ENCODE results near the gene ZNF526. TPM values are rescaled to one million over a fixed set of nuclear protein-coding genes. Genes with fewer than 3 reads are reported as not detected.

Gene ZNF526
- total and polyA plus RNA-seq, 2 experiments from 2014 or later: 4.9 to 8.6 TPM

DNA sequence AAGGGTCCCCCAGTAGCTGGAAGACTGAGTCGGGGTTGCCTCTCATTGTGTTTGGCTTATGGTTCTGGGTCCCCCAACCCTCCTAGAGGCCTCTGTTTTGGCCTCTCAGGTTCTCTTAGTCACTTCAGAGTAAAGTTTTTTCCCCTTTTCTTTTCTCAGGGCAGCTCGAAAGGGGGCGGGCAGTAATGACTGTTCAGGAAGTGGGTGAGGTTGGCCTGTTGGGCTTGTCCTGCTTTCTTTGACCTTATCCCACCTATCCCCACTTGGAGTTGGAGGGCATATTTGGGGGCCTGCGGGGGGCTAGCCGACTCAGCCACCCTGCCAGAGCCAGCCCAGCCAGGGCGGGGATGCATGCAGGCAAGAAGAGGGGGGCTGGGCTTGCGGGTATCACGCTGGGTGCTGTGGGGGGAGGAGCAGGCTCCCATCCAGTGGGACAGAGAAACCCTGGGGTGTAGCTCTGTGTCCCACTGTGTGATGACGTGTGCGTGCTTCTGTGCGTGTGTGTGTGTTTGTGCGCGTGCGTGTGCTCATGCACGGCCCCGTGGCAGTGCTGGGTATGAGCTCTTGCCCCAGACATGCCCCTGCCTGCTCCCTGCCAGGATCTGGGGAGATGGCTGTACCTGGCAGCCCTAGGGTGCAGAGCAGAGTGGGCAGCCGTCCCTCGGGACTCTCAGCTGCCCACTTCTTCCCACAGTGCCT is 50.4 kb downstream of the ZNF526 start:
- H4K20me1 ChIP-seq (ENCODE audit: insufficient read depth, poor library complexity, severe bottlenecking): peaks cover 5% of the 10 kb centered on the region

GRCh38 chr19:42271045-42271419 is 50.9 kb downstream of the ZNF526 start:
- Histone ChIP-seq H3K4me3 (no peak overlapping the region), H3K9me3 (ENCODE audit: low read depth) (no peaks in the 10 kb centered on the region), H3K36me3 (replicated peaks; ENCODE audit: insufficient read depth, low read depth) (no peaks in the 10 kb centered on the region), H4K20me1 (ENCODE audit: insufficient read depth, poor library complexity, severe bottlenecking) (peaks cover 5% of the 10 kb centered on the region), H3K27me3 (no peaks in the 10 kb centered on the region), H3K4me2 (peak overlapping the region; percentile 88), H2AFZ (no peak overlapping the region), H3K79me2 (peaks cover 51% of the 10 kb centered on the region), H3K4me1 (ENCODE audit: insufficient read depth) (peaks cover 17% of the 10 kb centered on the region), H3K27ac (peak overlapping the region; percentile 46), H3K9me2 (replicated peaks; ENCODE audit: insufficient read depth) (no peaks in the 10 kb centered on the region)
- no peak for TF ChIP-seq EZH2 (IDR thresholded peaks at IDR 0.05; ENCODE audit: borderline replicate concordance)
- TF ChIP-seq EZH2phosphoT487 (IDR thresholded peaks at IDR 0.05; ENCODE audit: low read depth, severe bottlenecking, unreplicated experiment): no peak
- TF ChIP-seq CTCF (IDR thresholded peaks at IDR 0.05; ENCODE audit: poor library complexity): no peak
- 84% methylated on average over 3 of the region's 3 CpGs for WGBS (ENCODE audit: low lambda C conversion rate, missing lambda C conversion rate)
- DNase-seq (ENCODE audit: low spot score): no peak

More for the DNA sequence above, 50.4 kb downstream of the ZNF526 start:
- no peaks in the 10 kb centered on the region for H3K9me2 ChIP-seq (replicated peaks; ENCODE audit: insufficient read depth)
- H3K4me3 ChIP-seq: peak overlapping the region; percentile 9
- no peaks in the 10 kb centered on the region for H3K9me3 ChIP-seq (ENCODE audit: low read depth)
- H3K27me3 ChIP-seq: no peaks in the 10 kb centered on the region
- H3K4me2 ChIP-seq: peak overlapping the region; percentile 88
- H3K4me1 ChIP-seq (ENCODE audit: insufficient read depth): peaks cover 17% of the 10 kb centered on the region
- H2AFZ ChIP-seq: no peak overlapping the region
- TF ChIP-seq EZH2phosphoT487 (IDR thresholded peaks at IDR 0.05; ENCODE audit: low read depth, severe bottlenecking, unreplicated experiment) (no peak), EZH2 (IDR thresholded peaks at IDR 0.05; ENCODE audit: borderline replicate concordance) (no peak)
- peaks cover 46% of the 10 kb centered on the region for H3K79me2 ChIP-seq
- WGBS (ENCODE audit: low lambda C conversion rate, missing lambda C conversion rate): 73% methylated on average over 18 of the region's 18 CpGs
- H3K36me3 ChIP-seq (replicated peaks; ENCODE audit: insufficient read depth, low read depth): no peaks in the 10 kb centered on the region
- H3K27ac ChIP-seq: peak overlapping the region; percentile 45
- DNase-seq (ENCODE audit: low spot score): no peak

GRCh38 chr19:42271861-42272534 is 51.9 kb downstream of the ZNF526 start:
- H3K36me3 ChIP-seq (replicated peaks; ENCODE audit: insufficient read depth, low read depth): no peaks in the 10 kb centered on the region
- peaks cover 19% of the 10 kb centered on the region for H3K4me1 ChIP-seq (ENCODE audit: insufficient read depth)
- no peaks in the 10 kb centered on the region for H3K9me2 ChIP-seq (replicated peaks; ENCODE audit: insufficient read depth)
- H3K79me2 ChIP-seq: peaks cover 61% of the 10 kb centered on the region
- no peak overlapping the region for H3K27ac ChIP-seq
- TF ChIP-seq EZH2phosphoT487 (IDR thresholded peaks at IDR 0.05; ENCODE audit: low read depth, severe bottlenecking, unreplicated experiment): no peak
- no peak for TF ChIP-seq EZH2 (IDR thresholded peaks at IDR 0.05; ENCODE audit: borderline replicate concordance)
- TF ChIP-seq CTCF (IDR thresholded peaks at IDR 0.05; ENCODE audit: poor library complexity): no peak
- DNase-seq (ENCODE audit: low spot score): no peak
- no peaks in the 10 kb centered on the region for H3K27me3 ChIP-seq
- WGBS (ENCODE audit: low lambda C conversion rate, missing lambda C conversion rate): 98% methylated on average over 35 of the region's 35 CpGs
- no peaks in the 10 kb centered on the region for H3K9me3 ChIP-seq (ENCODE audit: low read depth)
- H3K4me3 ChIP-seq: no peak overlapping the region
- H4K20me1 ChIP-seq (ENCODE audit: insufficient read depth, poor library complexity, severe bottlenecking): peaks cover 5% of the 10 kb centered on the region
- H2AFZ ChIP-seq: no peak overlapping the region
- H3K4me2 ChIP-seq: no peak overlapping the region

GRCh38 chr19:42272535-42272897 is 52.4 kb downstream of the ZNF526 start:
- Histone ChIP-seq H3K4me3 (no peak overlapping the region), H3K27me3 (no peaks in the 10 kb centered on the region), H3K4me2 (no peak overlapping the region), H4K20me1 (ENCODE audit: insufficient read depth, poor library complexity, severe bottlenecking) (peaks cover 5% of the 10 kb centered on the region), H3K9me2 (replicated peaks; ENCODE audit: insufficient read depth) (no peaks in the 10 kb centered on the region), H3K9me3 (ENCODE audit: low read depth) (no peaks in the 10 kb centered on the region), H3K27ac (no peak overlapping the region), H3K36me3 (replicated peaks; ENCODE audit: insufficient read depth, low read depth) (no peaks in the 10 kb centered on the region), H3K4me1 (ENCODE audit: insufficient read depth) (peaks cover 24% of the 10 kb centered on the region), H3K79me2 (peaks cover 66% of the 10 kb centered on the region), H2AFZ (no peak overlapping the region)
- no peak for TF ChIP-seq EZH2phosphoT487 (IDR thresholded peaks at IDR 0.05; ENCODE audit: low read depth, severe bottlenecking, unreplicated experiment)
- no peak for TF ChIP-seq EZH2 (IDR thresholded peaks at IDR 0.05; ENCODE audit: borderline replicate concordance)
- TF ChIP-seq CTCF (IDR thresholded peaks at IDR 0.05; ENCODE audit: poor library complexity): no peak
- no peak for DNase-seq (ENCODE audit: low spot score)
- WGBS (ENCODE audit: low lambda C conversion rate, missing lambda C conversion rate): 82% methylated on average over 8 of the region's 9 CpGs

All from hepatocyte (in vitro differentiated cells).